B cell (primary cell): Measurements from ENCODE around the gene RXFP1.

Source experiments
- EZH2 ChIP-seq: IDR thresholded peaks from 2 replicates; pipeline ENCODE4 v1.6.1; 2012; ENCODE audit warnings: borderline replicate concordance, low read depth, mild to moderate bottlenecking, moderate library complexity, low read length; ENCODE audit not compliant: insufficient read depth, poor library complexity, severe bottlenecking
- TF ChIP-seq, protein P1 (sequence below): fragments of 200-600 bp; IDR thresholded peaks from one replicate; pipeline ENCODE4 v1.8.0; 2022; ENCODE audit warnings: antibody characterized with exemption, mild to moderate bottlenecking

DNA sequence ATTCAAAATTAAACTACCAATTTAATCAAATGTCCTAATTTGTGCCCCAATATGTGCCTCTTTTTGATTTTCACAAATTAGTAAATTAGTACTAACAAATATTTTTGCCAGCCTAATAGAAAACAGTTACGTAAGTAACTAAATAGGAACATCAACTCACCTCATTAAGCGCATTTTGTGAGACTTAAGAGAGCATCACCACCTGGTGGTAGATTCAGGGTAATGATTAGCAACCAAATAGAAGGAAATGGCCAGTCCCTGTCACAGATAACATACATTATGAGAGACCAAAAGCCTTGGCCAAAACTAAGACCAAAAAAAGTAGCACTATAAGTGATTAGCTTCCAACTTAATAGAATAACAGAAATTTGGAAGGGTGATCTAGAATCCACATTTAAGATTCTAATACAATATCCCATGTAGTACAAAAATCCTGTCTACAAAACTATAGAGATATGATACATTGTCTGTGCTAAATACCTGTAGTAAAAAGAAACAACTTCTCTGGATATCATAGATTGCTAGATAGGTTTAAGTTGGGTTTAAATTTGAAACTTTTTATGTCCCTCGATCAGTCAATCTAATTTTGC is 103.3 kb downstream of the RXFP1 start:
- TF ChIP-seq, protein P1, sequence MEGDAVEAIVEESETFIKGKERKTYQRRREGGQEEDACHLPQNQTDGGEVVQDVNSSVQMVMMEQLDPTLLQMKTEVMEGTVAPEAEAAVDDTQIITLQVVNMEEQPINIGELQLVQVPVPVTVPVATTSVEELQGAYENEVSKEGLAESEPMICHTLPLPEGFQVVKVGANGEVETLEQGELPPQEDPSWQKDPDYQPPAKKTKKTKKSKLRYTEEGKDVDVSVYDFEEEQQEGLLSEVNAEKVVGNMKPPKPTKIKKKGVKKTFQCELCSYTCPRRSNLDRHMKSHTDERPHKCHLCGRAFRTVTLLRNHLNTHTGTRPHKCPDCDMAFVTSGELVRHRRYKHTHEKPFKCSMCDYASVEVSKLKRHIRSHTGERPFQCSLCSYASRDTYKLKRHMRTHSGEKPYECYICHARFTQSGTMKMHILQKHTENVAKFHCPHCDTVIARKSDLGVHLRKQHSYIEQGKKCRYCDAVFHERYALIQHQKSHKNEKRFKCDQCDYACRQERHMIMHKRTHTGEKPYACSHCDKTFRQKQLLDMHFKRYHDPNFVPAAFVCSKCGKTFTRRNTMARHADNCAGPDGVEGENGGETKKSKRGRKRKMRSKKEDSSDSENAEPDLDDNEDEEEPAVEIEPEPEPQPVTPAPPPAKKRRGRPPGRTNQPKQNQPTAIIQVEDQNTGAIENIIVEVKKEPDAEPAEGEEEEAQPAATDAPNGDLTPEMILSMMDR, result peak; percentile 79
- TF ChIP-seq EZH2, result no peak
